B cell (primary cell): Measurements from ENCODE around the gene PNKP. TPM values are rescaled to one million over a fixed set of nuclear protein-coding genes. Genes with fewer than 3 reads are reported as not detected.

ENCODE experiments used
- ATAC-seq: fragments of 200-7000 bp; cut with Tn5 transposase; one replicate; pipeline ENCODE4 v1.10.0; 2021; ENCODE audit warnings: low read depth, mild to moderate bottlenecking, moderate number of reproducible peaks, moderate library complexity
- CTCF ChIA-PET: fragments of 350-600 bp; sonication (Branson Sonifier 250); formaldehyde crosslinking; loops from one replicate; lab custom pipeline; 2021; ENCODE audit warnings: antibody characterized with exemption, inconsistent platforms; lab: Charles Lee
- POLR2A ChIA-PET: fragments of 350-600 bp; sonication (Branson Sonifier 250); formaldehyde crosslinking; loops from one replicate; lab custom pipeline; 2021; ENCODE audit warnings: antibody characterized with exemption; lab: Charles Lee
- DNase-seq: peaks from one replicate; pipeline ENCODE4 v3.0.0; 2013
- H2AFZ ChIP-seq: 2 replicates; pipeline ENCODE4 v1.6.1; 2012; ENCODE audit warnings: mild to moderate bottlenecking, low read depth, low read length; ENCODE audit not compliant: insufficient read depth, poor library complexity, severe bottlenecking
- H3K27ac ChIP-seq, 2 donors: 1 replicate in 1 of 2; 2 replicates in 1 of 2; pipeline ENCODE4 v1.5.1; 2012 to 2013; ENCODE audit warnings: low read length in 2 of 2, mild to moderate bottlenecking in 2 of 2, moderate library complexity in 1 of 2
- H3K27me3 ChIP-seq, 4 experiments: fragments of 200-600 bp in 1 of 4; sonication (generic) in 1 of 4; replicated peaks in 1 of 4; 1 replicate in 2 of 4; 2 replicates in 2 of 4; pipeline versions ENCODE4 v1.6.1 to v1.7.0; 2013 to 2016; ENCODE audit warnings: low read length in 3 of 4, mild to moderate bottlenecking in 2 of 4, mixed read lengths in 1 of 4, moderate library complexity in 1 of 4; ENCODE audit not compliant: insufficient read depth in 4 of 4, control insufficient read depth in 3 of 4; ENCODE audit errors: control extremely low read depth in 1 of 4
- H3K36me3 ChIP-seq, 2 experiments: replicated peaks in 1 of 2; 1 replicate in 1 of 2; 2 replicates in 1 of 2; pipeline versions ENCODE4 v1.6.1 to v1.7.1; 2013; ENCODE audit warnings: low read length in 1 of 2; ENCODE audit not compliant: insufficient read depth in 2 of 2, control insufficient read depth in 1 of 2; ENCODE audit errors: control extremely low read depth in 1 of 2, extremely low read depth in 1 of 2
- H3K4me1 ChIP-seq, 2 donors: fragments of 200-600 bp in 1 of 2; sonication (generic) in 1 of 2; 1 replicate in 1 of 2; 2 replicates in 1 of 2; pipeline versions ENCODE4 v1.5.1 to v1.6.1; 2013 to 2017; ENCODE audit warnings: low read length in 2 of 2; ENCODE audit not compliant: control insufficient read depth in 2 of 2, insufficient read depth in 2 of 2
- H3K4me2 ChIP-seq: replicated peaks from 2 replicates; pipeline ENCODE3; 2012; ENCODE audit warnings: mild to moderate bottlenecking, low read depth, low read length; ENCODE audit not compliant: poor library complexity, severe bottlenecking
- H3K4me3 ChIP-seq, 5 experiments: fragments of 200-600 bp in 1 of 5; sonication (generic) in 1 of 5; 1 replicate in 3 of 5; 2 replicates in 2 of 5; pipeline versions ENCODE4 v1.5.1 to v1.7.0; 2011 to 2016; ENCODE audit warnings: low read length in 4 of 5, mild to moderate bottlenecking in 4 of 5, low read depth in 2 of 5, control low read depth in 1 of 5, moderate library complexity in 1 of 5; ENCODE audit not compliant: insufficient read depth in 1 of 5; ENCODE audit errors: control extremely low read depth in 1 of 5, extremely low read depth in 1 of 5
- H3K79me2 ChIP-seq: fragments of 200-600 bp; sonication (generic); one replicate; pipeline ENCODE4 v1.6.0; 2016; ENCODE audit warnings: low read length; ENCODE audit not compliant: control insufficient read depth, insufficient read depth
- H3K9ac ChIP-seq: fragments of 200-600 bp; sonication (generic); 2 replicates; pipeline ENCODE4 v1.6.1; 2017; ENCODE audit warnings: mild to moderate bottlenecking, low read length, moderate library complexity
- H3K9me3 ChIP-seq, 3 donors: one replicate each; pipeline versions ENCODE4 v1.6.1 to v1.7.1; 2013; ENCODE audit warnings: low read length in 2 of 3; ENCODE audit not compliant: control insufficient read depth in 2 of 3, insufficient read depth in 1 of 3; ENCODE audit errors: control extremely low read depth in 1 of 3
- H4K20me1 ChIP-seq: 2 replicates; pipeline ENCODE4 v1.6.0; 2012; ENCODE audit warnings: mild to moderate bottlenecking, low read length; ENCODE audit not compliant: insufficient read depth, control insufficient read depth, poor library complexity, severe bottlenecking
- H3K27ac Mint-ChIP-seq: one replicate; pipeline ENCODE4 v1.8.0; 2021; ENCODE audit warnings: mixed read lengths
- H3K27me3 Mint-ChIP-seq: one replicate; pipeline ENCODE4 v1.8.0; 2021; ENCODE audit warnings: mixed read lengths
- H3K4me1 Mint-ChIP-seq: one replicate; pipeline ENCODE4 v1.8.0; 2021; ENCODE audit warnings: mixed read lengths
- H3K4me3 Mint-ChIP-seq: one replicate; pipeline ENCODE4 v1.8.0; 2021; ENCODE audit warnings: mixed read lengths
- H3K9me3 Mint-ChIP-seq: one replicate; pipeline ENCODE4 v1.8.0; 2022; ENCODE audit warnings: mixed read lengths; ENCODE audit not compliant: insufficient read depth
- EZH2 ChIP-seq: IDR thresholded peaks from 2 replicates; pipeline ENCODE4 v1.6.1; 2012; ENCODE audit warnings: borderline replicate concordance, low read depth, mild to moderate bottlenecking, moderate library complexity, low read length; ENCODE audit not compliant: insufficient read depth, poor library complexity, severe bottlenecking
- WGBS: methylation state at CpG from one replicate; pipeline ENCODE4 v1.1.5; 2013; ENCODE audit warnings: missing lambda C conversion rate; ENCODE audit not compliant: insufficient coverage; 5-methylcytosine and 5-hydroxymethylcytosine counted together
- intact Hi-C: fragments of 100-400 bp; cut with micrococcal nuclease; formaldehyde crosslinking; loops from one replicate; pipeline ENCODE4 v1.10.0; 2022
- polyA plus RNA-seq: library from polyadenylated mRNA; depleted of rRNA; stranded (reverse); fragments of >200 nt; gene quantifications from 2 replicates; pipeline ENCODE4 v1.2.3, GENCODE V29; 2012
- total RNA-seq, 2 donors: library from RNA; stranded (reverse); fragments of 120-200 nt in 1 of 2; gene quantifications; 1 replicate in 1 of 2; 2 replicates in 1 of 2; pipeline versions ENCODE4 v1.2.3 to v1.2.4, GENCODE V29; 2013 to 2022
- TF ChIP-seq, protein P1 (sequence below): fragments of 200-600 bp; IDR thresholded peaks from one replicate; pipeline ENCODE4 v1.8.0; 2022; ENCODE audit warnings: antibody characterized with exemption, mild to moderate bottlenecking

The PNKP gene
- total and polyA plus RNA-seq, 2 donors (not counting 1 experiment from before 2014, with no cell fraction given) = 173 to 274 TPM

DNA sequence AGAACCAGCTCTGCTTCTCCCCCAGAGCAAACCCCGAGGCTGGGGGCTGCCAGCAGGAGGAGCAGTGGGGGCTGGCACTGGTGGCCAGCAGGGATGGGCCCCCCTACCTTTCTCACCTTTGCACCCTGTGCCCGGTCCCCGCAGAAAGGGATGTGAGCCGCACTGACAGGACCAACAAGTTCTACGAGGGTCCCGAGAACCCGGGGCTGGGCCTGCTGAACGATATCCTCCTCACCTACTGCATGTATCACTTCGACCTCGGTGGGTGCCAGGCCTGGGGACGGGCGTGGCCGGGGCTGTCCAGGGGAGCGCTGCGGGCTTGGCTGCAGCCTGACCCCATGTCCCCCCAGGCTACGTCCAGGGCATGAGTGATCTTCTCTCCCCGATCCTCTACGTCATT lies 16.7 kb upstream of the PNKP start:
- peaks cover 43% of the 10 kb centered on the region for H4K20me1 ChIP-seq
- no peak overlapping the region for H3K27ac ChIP-seq
- no peak overlapping the region for H2AFZ ChIP-seq
- H3K27me3 Mint-ChIP-seq = no peaks in the 10 kb centered on the region
- H3K4me3 ChIP-seq = no peak overlapping the region
- 96% methylated on average over 17 of the region's 18 CpGs for WGBS
- DNase-seq = no peak
- H3K27ac Mint-ChIP-seq = no peak overlapping the region
- H3K79me2 ChIP-seq = peaks cover 4% of the 10 kb centered on the region
- no peaks in the 10 kb centered on the region for H3K9me3 Mint-ChIP-seq
- peaks cover 2% of the 10 kb centered on the region for H3K4me1 Mint-ChIP-seq
- ATAC-seq = no peak
- H3K4me3 Mint-ChIP-seq = no peak overlapping the region
- TF ChIP-seq, protein P1, sequence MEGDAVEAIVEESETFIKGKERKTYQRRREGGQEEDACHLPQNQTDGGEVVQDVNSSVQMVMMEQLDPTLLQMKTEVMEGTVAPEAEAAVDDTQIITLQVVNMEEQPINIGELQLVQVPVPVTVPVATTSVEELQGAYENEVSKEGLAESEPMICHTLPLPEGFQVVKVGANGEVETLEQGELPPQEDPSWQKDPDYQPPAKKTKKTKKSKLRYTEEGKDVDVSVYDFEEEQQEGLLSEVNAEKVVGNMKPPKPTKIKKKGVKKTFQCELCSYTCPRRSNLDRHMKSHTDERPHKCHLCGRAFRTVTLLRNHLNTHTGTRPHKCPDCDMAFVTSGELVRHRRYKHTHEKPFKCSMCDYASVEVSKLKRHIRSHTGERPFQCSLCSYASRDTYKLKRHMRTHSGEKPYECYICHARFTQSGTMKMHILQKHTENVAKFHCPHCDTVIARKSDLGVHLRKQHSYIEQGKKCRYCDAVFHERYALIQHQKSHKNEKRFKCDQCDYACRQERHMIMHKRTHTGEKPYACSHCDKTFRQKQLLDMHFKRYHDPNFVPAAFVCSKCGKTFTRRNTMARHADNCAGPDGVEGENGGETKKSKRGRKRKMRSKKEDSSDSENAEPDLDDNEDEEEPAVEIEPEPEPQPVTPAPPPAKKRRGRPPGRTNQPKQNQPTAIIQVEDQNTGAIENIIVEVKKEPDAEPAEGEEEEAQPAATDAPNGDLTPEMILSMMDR = no peak
- no peak for TF ChIP-seq EZH2
- intact Hi-C loops = no loop called here
- H3K9ac ChIP-seq = no peak overlapping the region
- POLR2A ChIA-PET = no interaction called here
- peaks cover 0 to under 1% of the 10 kb centered on the region in 2 donors for H3K4me1 ChIP-seq
- H3K27me3 ChIP-seq = no peaks in the 10 kb centered on the region
- peaks cover 0 to 56% of the 10 kb centered on the region in 2 experiments for H3K36me3 ChIP-seq
- CTCF ChIA-PET = no interaction called here
- no peaks in the 10 kb centered on the region for H3K9me3 ChIP-seq
- H3K4me2 ChIP-seq = no peak overlapping the region

DNA sequence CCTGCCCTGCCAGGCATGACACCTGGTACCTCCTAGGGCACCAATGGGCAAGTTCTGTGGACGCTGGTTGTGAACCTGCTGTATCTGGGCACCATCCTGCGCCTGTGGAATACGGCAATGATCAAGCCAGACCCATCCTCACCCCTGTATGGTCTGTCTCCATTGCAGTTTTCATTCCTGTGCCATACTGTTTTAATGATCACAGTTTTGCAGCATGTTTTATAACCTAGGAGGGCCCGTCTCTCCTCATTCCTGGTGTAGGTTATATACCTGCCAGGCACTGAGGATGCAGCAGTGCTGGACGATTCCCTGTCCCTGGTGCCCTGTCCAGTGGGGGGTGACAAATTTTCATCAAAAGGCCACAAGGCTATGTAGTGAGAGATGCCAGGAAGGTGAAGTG lies 15.7 kb upstream of the PNKP start:
- H3K4me3 Mint-ChIP-seq = no peak overlapping the region
- CTCF ChIA-PET = no interaction called here
- H3K9me3 ChIP-seq = no peaks in the 10 kb centered on the region
- H3K4me1 ChIP-seq = peaks cover 5 to 11% of the 10 kb centered on the region in 2 donors
- H3K4me1 Mint-ChIP-seq = peaks cover 8% of the 10 kb centered on the region
- no peak for DNase-seq
- 100% methylated on average over 5 of the region's 5 CpGs for WGBS
- no peaks in the 10 kb centered on the region for H3K27me3 Mint-ChIP-seq
- TF ChIP-seq, protein P1 = no peak
- no peak for TF ChIP-seq EZH2
- POLR2A ChIA-PET = no interaction called here
- no peak overlapping the region for H3K4me3 ChIP-seq
- no peak overlapping the region for H2AFZ ChIP-seq
- no peak overlapping the region for H3K27ac ChIP-seq
- no peaks in the 10 kb centered on the region for H3K27me3 ChIP-seq
- peaks cover 7% of the 10 kb centered on the region for H3K79me2 ChIP-seq
- H3K9me3 Mint-ChIP-seq = no peaks in the 10 kb centered on the region
- peaks cover 0 to 62% of the 10 kb centered on the region in 2 experiments for H3K36me3 ChIP-seq
- H3K4me2 ChIP-seq = no peak overlapping the region
- H3K9ac ChIP-seq = no peak overlapping the region
- ATAC-seq = no peak
- H3K27ac Mint-ChIP-seq = no peak overlapping the region
- intact Hi-C loops = no loop called here
- peaks cover 51% of the 10 kb centered on the region for H4K20me1 ChIP-seq
